ENCODE data around the gene ZNF669.

ZNF669 gene

DNA sequence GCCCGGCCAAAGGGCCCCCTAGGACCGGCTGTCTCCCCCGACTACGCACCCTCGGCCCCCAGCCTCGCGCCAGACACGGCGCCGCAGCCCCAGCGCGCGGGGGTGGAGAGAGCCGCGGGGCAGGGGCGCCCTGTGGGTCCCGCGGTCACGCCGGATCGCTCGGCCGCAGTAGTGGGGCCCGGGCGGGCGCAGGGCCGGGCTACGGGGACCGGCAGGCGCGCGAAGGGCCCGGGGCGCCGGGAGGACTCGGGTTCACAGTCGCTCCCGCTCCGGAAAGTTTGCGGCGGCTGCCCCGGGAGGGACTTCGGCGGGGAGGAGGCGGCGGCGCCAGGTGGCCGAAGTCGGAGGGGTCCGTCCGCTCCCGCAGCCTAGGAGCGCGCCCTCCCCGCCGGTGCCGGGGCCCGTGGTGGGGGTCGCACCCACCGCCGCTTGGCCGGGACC is 7.1 kb upstream of the ZNF669 start:
- peak; percentile 31 for DNase-seq (ENCODE audit: low read depth)
- no peak overlapping the region for H3K4me3 ChIP-seq (ENCODE audit: low read depth, low read length)
- TF ChIP-seq, protein P1, sequence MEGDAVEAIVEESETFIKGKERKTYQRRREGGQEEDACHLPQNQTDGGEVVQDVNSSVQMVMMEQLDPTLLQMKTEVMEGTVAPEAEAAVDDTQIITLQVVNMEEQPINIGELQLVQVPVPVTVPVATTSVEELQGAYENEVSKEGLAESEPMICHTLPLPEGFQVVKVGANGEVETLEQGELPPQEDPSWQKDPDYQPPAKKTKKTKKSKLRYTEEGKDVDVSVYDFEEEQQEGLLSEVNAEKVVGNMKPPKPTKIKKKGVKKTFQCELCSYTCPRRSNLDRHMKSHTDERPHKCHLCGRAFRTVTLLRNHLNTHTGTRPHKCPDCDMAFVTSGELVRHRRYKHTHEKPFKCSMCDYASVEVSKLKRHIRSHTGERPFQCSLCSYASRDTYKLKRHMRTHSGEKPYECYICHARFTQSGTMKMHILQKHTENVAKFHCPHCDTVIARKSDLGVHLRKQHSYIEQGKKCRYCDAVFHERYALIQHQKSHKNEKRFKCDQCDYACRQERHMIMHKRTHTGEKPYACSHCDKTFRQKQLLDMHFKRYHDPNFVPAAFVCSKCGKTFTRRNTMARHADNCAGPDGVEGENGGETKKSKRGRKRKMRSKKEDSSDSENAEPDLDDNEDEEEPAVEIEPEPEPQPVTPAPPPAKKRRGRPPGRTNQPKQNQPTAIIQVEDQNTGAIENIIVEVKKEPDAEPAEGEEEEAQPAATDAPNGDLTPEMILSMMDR (IDR thresholded peaks at IDR 0.05; ENCODE audit: low read depth, low read length): no peak
- TF ChIP-seq POLR2A (IDR thresholded peaks at IDR 0.05; ENCODE audit: extremely low read depth, insufficient read length) (no peak), MYC (IDR thresholded peaks at IDR 0.05; ENCODE audit: low read depth, low read length) (no peak)
- TF ChIP-seq, protein P2, sequence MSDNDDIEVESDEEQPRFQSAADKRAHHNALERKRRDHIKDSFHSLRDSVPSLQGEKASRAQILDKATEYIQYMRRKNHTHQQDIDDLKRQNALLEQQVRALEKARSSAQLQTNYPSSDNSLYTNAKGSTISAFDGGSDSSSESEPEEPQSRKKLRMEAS (IDR thresholded peaks at IDR 0.05; ENCODE audit: low read depth, low read length): no peak

DNA sequence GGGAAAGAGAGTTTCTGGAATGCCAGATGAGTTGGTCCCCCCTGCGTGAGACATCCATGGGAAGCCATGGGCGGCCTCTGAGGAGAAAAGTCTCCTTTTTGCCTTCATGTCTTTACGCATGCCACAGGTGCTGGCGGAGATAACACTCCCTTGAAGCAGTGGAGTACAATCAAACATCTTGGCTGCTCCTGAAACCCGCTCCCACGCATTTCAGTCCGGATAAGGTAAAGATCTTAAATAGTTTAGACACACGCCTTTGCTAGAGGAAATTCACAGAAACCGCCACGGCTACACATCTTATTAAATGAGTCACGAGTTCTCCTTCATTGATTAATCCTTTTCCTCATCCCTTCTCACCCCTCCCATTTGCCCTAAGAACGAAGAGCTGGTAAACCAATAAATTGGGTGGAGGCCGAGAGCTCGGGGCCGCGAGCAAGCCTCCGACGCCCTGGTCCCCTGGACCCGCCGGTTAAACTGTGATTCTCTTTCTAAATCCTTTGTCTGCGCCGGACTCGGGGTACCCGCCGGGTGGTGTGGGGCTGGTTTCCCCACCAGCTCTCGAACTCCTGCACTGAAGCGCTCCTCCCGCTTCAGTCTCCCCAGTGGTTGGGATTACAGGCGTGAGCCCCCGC is 6.6 kb upstream of the ZNF669 start:
- DNase-seq (ENCODE audit: low read depth): peak; percentile 27
- TF ChIP-seq, protein P2 (IDR thresholded peaks at IDR 0.05; ENCODE audit: low read depth, low read length): no peak
- TF ChIP-seq POLR2A (IDR thresholded peaks at IDR 0.05; ENCODE audit: extremely low read depth, insufficient read length): no peak
- TF ChIP-seq, protein P1 (IDR thresholded peaks at IDR 0.05; ENCODE audit: low read depth, low read length): no peak
- no peak overlapping the region for H3K4me3 ChIP-seq (ENCODE audit: low read depth, low read length)

DNA sequence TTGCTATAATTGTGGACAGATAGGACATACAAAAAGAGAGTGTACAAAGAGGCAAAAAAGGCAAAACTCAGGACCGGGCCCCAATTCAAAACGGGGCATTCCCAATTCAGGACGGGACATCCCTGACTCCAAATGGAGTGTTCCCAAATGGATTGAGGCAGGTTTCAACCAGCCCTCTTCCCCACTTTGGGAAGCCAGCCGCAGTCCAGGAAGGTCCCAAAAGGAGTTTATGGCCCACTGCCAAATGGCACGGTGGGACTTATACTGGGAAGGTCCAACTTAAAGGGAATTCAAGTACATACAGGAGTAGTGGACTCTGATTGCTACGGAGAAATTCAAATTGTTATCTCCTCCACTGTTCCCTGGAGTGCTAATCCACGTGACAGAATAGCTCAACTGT is 3.5 kb upstream of the ZNF669 start:
- H3K4me3 ChIP-seq (ENCODE audit: low read depth, low read length): no peak overlapping the region
- TF ChIP-seq POLR2A (IDR thresholded peaks at IDR 0.05; ENCODE audit: extremely low read depth, insufficient read length) (no peak), MYC (IDR thresholded peaks at IDR 0.05; ENCODE audit: low read depth, low read length) (no peak)
- TF ChIP-seq, protein P2 (IDR thresholded peaks at IDR 0.05; ENCODE audit: low read depth, low read length): no peak
- TF ChIP-seq, protein P1 (IDR thresholded peaks at IDR 0.05; ENCODE audit: low read depth, low read length): no peak
- no peak for DNase-seq (ENCODE audit: low read depth)

DNA sequence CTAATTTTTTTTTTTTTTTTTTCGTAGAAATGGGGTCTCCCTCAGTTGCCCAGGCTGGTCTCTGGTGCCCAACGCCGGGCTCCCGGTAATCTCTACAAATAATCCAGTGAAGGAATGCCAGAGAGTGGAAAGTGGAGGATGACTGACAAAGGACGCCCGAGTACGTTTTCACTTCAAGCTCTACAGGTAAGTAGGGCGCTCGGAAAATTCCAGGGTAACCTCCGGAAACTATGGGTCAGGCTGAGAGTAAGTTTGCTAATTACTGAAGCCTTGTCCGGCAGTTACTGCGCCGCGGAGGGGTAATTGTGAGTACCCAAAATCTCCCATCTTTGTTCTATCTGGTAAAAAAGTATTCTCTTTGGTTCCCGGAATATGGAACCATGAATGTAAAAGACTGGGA is 1.8 kb upstream of the ZNF669 start:
- TF ChIP-seq POLR2A (IDR thresholded peaks at IDR 0.05; ENCODE audit: extremely low read depth, insufficient read length) (no peak), MYC (IDR thresholded peaks at IDR 0.05; ENCODE audit: low read depth, low read length) (no peak)
- TF ChIP-seq, protein P1 (IDR thresholded peaks at IDR 0.05; ENCODE audit: low read depth, low read length): no peak
- TF ChIP-seq, protein P2 (IDR thresholded peaks at IDR 0.05; ENCODE audit: low read depth, low read length): no peak
- no peak for DNase-seq (ENCODE audit: low read depth)
- H3K4me3 ChIP-seq (ENCODE audit: low read depth, low read length): no peak overlapping the region

DNA sequence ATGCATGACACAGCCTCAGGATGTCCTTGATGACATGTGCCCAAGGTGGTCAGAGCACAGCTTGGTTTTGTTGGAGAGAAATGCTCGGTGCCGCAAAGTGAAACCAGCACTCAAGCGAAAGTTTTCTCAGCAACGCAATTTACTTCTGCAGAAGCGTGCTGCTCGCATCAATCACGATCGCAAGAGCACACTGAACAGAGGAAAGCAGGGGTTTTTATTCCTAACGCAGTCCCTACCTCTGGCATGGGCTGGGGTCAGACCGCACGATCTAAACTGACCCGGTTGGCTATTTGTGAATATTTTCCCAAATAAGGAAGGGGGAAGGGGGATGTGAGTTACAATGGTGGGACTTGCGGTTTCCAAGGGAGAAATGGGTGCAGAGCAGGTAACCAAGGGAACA is 809 bp upstream of the ZNF669 start:
- TF ChIP-seq, protein P2 (IDR thresholded peaks at IDR 0.05; ENCODE audit: low read depth, low read length): no peak
- TF ChIP-seq, protein P1 (IDR thresholded peaks at IDR 0.05; ENCODE audit: low read depth, low read length): no peak
- no peak for TF ChIP-seq MYC (IDR thresholded peaks at IDR 0.05; ENCODE audit: low read depth, low read length)
- H3K4me3 ChIP-seq (ENCODE audit: low read depth, low read length): peak overlapping the region; percentile 92
- DNase-seq (ENCODE audit: low read depth): no peak
